SHP77 (cell line): Measurements from ENCODE around the gene ZBTB47.

Experiments
- DNase-seq, 2 experiments: peaks; one replicate each; lab custom pipeline; 2025; lab: John Stamatoyannopoulos, UW

ZBTB47 gene

GRCh38 chr3:42665050-42665878, 11.8 kb downstream of the ZBTB47 start:
- DNase-seq, result no peak

GRCh38 chr3:42666022-42666421, 12.5 kb downstream of the ZBTB47 start:
- no peak for DNase-seq

GRCh38 chr3:42666577-42666998, 13.1 kb downstream of the ZBTB47 start:
- DNase-seq, result no peak

- DNase-seq, result no peak
These were observed 13.6 kb downstream of the ZBTB47 start for GRCh38 chr3:42667096-42667522.

- peak in 1 of 2 experiments; percentile 16 for DNase-seq
These were observed 14.3 kb downstream of the ZBTB47 start for GRCh38 chr3:42667523-42668412.

- DNase-seq, result no peak
These were observed 14.9 kb downstream of the ZBTB47 start for GRCh38 chr3:42668413-42668760.

- no peak for DNase-seq
These were observed 15.3 kb downstream of the ZBTB47 start for GRCh38 chr3:42668793-42669217.

GRCh38 chr3:42670051-42670576, 16.6 kb downstream of the ZBTB47 start:
- DNase-seq, result no peak

- no peak for DNase-seq
These were observed 17.2 kb downstream of the ZBTB47 start for GRCh38 chr3:42670670-42671069.

- no peak for DNase-seq
These were observed 19.0 kb downstream of the ZBTB47 start for GRCh38 chr3:42672515-42672914.

- no peak for DNase-seq
These were observed 19.6 kb downstream of the ZBTB47 start for GRCh38 chr3:42673082-42673481.

GRCh38 chr3:42674146-42674545, 20.6 kb downstream of the ZBTB47 start:
- no peak for DNase-seq

- DNase-seq, result no peak
These were observed 22.4 kb downstream of the ZBTB47 start for GRCh38 chr3:42675909-42676308.

GRCh38 chr3:42678447-42678846, 24.9 kb downstream of the ZBTB47 start:
- DNase-seq, result no peak

- DNase-seq, result no peak
These were observed 26.8 kb downstream of the ZBTB47 start for GRCh38 chr3:42680271-42680670.

- DNase-seq, result no peak
These were observed 27.3 kb downstream of the ZBTB47 start for GRCh38 chr3:42680806-42681205.

GRCh38 chr3:42681361-42682038, 28.0 kb downstream of the ZBTB47 start:
- DNase-seq, result no peak

- no peak for DNase-seq
These were observed 29.0 kb downstream of the ZBTB47 start for GRCh38 chr3:42682301-42683070.

- DNase-seq, result peak; percentile 17 to 30
These were observed 30.5 kb downstream of the ZBTB47 start for GRCh38 chr3:42683875-42684598.

GRCh38 chr3:42684632-42685362, 31.3 kb downstream of the ZBTB47 start:
- DNase-seq, result no peak
